ENCODE results near the gene FUBP3.

The FUBP3 gene

GRCh38 chr9:130634191-130634768 lies 54.9 kb downstream of the FUBP3 start:
- no peak for DNase-seq (ENCODE audit: low read depth in 2 of 2)

DNA sequence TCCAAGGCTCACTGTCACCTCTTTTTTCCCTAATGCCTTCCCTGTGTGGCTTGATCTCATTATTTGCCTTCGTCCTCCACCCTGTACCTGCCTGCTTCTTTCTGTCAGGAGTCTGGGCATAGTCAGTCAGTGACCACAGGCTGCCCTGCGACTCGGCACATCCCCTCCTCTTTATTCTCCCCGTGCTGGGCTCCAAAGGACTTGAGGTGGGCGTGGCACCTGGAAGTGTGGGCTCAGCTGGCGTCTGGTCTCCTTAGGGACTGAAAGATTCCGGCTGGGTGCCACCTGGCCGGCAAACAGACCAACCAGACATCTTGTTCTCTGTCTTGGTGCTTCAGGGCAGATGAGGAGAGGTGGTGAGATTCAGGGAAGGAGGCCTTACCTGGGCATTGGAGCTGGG lies 55.4 kb downstream of the FUBP3 start:
- no peak for DNase-seq (ENCODE audit: low read depth in 2 of 2)

DNA sequence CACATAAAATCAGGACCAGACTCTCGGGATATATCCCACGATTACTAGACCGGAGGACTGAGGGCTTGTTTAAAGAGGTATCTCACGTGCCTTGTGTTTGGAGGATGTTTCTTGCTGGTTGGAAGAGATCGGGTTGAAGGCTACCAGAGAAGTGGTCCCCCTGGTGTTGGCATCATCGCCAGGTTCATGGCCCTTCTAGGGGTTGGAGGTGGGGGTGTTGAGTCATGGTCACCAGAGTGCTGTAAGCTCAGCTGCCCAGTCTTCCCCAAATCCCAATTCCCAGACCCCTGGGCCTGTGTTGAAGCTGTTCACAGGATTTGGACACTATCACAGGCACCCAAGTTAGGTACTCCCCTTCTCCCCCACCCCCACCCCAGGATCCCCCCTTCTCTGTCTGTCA lies 55.9 kb downstream of the FUBP3 start:
- DNase-seq (ENCODE audit: low read depth in 2 of 2), result no peak

DNA sequence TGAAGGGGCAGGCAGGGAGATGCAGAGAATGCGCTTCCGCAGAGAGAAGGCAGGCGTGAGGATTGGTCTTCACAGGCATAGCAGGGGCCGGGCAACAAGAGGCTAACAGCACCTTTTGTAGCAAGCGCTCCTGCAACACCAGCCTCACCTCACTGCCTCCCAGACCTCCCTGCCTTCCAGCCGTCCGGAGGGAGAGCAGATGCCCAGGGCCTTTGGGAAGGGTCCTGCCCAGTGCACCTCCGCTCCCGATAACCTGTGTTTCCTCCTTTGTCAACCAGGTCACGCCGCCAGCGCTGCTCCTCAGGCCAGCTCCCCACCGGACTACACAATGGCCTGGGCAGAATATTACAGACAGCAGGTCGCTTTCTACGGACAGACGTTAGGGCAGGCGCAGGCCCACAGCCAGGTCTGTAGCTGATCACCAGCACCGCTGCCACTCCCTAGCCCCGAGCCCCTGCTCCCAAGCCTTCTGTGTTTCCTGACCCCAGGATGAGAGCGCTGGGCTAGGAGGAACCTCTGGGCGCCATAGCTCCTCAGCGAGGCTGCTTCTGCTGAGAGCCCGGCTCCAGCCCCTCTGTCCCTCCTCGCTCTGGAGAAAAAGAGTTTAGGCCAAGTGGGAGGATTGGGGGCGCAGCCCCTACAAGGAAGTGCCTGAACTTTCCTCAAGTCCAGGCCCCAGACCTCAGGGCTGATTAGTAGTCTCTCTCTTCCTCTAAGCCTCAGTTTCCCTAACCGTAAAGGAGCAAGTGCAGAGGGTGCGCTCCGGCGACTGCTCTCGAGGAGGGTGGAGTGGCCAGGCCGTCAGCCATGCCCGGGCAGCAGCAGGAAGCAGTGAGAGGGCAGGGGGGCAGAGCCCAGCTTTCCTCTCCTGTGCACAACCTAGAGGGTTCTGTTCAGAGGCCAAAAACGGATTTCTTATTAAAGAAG lies 56.6 kb downstream of the FUBP3 start:
- DNase-seq (ENCODE audit: low read depth in 2 of 2), result no peak

DNA sequence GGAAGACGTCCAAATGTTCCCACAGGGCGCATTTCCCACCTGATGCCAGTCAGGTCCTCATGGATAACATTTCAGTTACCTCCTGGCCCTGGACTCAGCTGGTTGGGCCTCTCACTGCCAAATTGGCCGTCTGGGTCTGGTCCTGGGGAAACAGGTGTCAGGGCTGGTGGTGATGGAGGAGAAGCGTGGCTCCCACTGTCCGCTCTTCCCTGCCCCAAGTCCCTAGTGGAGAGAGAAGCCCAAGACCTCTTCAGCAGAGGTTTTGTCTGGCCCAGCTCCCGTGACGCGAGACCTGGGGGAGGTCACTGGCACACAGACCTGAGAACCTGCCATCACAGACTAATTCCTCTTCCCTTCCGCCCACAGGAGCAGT lies 57.3 kb downstream of the FUBP3 start:
- DNase-seq (ENCODE audit: low read depth in 2 of 2), result no peak

DNA sequence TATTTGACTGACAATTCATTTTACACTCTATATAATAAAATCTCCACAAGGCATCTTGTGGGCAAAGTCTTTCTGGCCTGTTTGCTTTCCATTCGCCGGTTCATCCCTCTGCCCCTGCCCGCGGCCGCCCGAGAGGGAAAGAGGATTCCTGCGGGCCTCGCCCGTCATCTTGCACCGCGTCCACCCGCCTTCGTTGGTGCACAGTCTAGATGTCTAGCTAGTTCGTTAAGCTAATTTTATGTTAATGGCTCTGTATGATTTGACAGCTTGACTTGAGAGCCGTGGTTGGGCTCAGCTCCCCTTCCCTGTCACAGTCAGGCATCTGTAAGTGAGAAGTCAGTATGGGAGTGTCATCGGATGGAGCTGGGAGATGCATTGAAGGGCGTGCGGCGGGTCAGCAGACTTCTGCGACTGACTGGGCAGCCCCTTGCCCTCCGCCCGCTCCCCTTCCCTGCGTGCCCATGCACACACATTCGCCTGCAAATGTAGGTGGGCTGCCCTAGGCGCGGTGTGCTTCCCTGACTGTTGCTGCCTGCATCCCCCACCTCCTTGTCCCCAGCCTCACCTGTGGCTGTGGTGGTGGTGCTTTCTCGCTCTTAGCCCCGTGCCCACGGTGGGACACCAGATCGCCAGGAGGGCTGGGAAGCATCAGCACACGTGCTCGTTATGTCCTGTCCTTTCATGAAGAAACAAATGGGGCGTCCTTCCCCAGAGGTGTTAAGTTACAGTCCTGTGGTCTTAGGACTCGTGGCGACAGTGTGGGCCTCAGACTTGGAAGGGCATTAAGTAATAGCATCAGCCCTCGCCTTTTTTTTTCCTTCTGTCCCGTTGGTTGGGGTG lies 59.1 kb downstream of the FUBP3 start:
- no peak for DNase-seq (ENCODE audit: low read depth in 2 of 2)

DNA sequence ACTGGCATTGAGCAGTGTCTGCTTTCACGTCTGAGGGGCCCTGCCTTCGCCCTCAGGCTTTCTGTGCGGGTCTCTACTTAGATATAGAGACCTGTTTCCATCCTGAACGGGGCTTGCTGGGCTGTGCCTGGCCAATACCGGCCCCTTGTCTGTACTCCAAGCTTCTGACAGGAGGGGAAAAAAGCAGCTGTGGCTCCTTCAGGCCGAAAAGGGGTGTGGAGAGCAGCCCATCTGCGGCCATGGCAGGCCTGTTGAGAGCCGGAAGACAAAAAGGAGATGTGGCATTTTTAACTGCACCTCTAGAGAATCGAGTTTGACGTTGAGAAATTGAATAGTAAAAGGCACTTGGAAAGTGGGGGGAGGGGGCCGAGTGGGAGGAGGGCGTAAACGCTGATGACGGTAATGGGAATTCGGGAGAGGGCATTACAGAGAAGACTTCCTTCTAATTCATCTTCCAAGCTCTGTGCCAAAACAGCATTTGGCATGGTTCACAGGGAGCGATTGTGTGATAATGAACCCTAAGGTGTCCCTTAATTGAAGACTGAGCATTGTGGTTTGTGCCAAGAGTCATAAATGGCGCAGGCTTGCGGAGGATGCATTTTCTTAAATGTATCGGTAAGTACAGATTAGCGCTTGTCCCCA lies 59.9 kb downstream of the FUBP3 start:
- no peak for DNase-seq (ENCODE audit: low read depth in 2 of 2)

DNA sequence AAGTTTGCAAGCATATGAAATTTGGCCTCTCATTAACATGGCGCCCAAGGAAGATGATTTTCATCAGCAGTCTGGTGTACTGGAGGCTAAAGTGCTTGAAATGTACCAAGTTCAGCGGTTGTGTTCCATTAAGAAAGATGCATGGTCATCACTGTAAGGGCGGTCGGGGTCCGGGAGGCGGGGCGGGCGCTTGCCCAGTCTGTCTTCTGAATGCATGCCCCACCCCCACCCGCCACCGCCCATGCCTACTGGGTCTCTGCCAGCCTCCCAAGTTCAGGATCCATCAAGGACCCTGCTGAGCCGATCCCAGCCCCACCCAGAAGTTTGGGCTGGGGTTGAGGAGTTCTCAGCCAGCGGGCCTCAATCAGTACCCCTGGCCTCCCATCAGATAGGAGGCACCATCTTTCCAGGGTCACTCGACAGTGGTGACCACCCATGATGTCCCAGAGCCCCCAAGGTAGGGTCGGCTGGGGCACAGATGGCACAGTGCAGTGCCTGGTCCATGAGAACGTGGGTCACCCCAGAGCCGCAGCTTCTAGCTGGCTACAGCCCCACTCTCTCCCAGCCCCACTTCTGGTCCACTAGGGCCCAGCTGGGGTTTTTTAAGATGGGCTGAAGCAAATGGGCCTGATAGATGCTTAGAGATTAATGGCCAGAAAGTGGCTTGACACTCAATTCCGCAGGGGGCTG lies 60.6 kb downstream of the FUBP3 start:
- DNase-seq (ENCODE audit: low read depth in 2 of 2), result no peak

DNA sequence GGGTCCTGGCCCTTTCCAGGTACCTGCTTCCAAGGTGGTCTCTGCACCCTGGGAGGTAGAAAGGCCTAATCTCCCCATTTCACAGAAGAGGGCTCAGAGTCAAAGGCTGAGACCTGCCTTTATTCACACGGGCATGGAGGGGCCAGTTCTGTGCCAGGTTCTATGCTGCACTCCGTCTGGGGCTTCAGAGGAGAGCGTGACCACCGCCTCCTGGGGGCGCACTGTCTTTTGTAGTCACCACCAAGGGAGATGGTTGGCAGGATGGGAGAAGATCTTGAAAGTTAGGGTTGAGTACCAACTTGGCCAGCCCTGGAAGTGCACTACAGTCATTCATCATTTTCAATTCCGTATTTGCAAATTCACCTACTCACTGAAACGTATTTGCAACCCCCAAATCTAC lies 61.3 kb downstream of the FUBP3 start:
- no peak for DNase-seq (ENCODE audit: low read depth in 2 of 2)

DNA sequence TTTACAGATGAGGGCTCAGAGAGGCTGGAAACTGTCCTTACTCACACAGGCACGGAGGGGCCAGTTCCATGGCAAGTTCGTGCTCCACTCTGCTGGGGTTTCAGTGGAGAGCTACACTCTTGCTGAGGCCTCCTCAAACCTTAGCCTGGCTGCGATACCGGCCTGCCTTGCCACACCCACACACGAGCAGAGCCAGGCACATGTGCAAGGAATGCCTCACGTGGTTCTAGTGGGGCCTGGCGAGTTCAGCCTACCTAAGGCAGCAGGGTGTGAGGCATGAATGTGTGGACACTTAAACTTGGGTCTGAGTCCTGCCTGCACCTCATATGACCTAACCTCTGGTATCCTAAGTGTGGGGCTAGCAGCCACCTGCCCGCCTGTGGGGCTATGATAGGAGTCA lies 63.5 kb downstream of the FUBP3 start:
- no peak for DNase-seq (ENCODE audit: low read depth in 2 of 2)

DNA sequence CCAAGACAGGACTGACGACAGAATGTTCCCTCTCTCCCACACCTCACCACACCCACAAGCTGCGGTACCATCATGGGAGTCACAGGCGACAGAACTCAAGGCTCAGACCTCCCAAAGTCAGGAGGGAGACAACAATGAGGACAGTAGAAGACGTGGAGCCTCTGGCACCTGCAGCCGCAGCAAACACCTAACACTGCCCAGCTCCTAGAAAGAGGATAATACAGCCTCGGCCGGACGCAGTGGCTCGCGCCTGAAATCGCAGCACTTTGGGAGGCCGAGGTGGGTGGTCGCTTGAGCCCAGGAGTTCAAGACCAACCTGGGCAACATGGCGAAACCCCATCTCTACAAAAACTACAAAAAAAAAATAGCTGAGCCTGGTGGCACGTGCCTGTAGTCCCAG lies 71.8 kb downstream of the FUBP3 start:
- DNase-seq (ENCODE audit: low read depth in 2 of 2), result no peak

GRCh38 chr9:130651752-130652151 lies 72.4 kb downstream of the FUBP3 start:
- DNase-seq (ENCODE audit: low read depth in 2 of 2), result no peak

DNA sequence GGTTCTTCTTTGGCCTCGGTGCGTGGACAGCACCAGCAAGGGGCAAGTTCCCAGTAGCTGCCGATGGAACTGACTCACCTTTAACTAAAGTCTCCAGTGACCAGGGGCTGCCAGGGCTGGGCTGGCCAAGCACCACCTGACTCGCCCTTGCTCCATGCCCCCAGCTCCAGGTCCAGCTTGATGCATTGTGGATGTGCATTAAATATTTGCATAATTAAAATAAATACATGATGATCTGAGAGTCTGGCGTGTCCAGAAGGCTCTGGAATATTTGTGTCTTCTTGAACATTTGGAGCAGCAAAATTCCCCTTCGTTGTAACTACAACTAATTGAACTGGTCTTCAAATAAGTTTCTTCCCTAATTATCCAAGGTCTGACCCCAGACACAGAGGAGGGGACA lies 75.5 kb downstream of the FUBP3 start:
- DNase-seq (ENCODE audit: low read depth in 2 of 2), result no peak

DNA sequence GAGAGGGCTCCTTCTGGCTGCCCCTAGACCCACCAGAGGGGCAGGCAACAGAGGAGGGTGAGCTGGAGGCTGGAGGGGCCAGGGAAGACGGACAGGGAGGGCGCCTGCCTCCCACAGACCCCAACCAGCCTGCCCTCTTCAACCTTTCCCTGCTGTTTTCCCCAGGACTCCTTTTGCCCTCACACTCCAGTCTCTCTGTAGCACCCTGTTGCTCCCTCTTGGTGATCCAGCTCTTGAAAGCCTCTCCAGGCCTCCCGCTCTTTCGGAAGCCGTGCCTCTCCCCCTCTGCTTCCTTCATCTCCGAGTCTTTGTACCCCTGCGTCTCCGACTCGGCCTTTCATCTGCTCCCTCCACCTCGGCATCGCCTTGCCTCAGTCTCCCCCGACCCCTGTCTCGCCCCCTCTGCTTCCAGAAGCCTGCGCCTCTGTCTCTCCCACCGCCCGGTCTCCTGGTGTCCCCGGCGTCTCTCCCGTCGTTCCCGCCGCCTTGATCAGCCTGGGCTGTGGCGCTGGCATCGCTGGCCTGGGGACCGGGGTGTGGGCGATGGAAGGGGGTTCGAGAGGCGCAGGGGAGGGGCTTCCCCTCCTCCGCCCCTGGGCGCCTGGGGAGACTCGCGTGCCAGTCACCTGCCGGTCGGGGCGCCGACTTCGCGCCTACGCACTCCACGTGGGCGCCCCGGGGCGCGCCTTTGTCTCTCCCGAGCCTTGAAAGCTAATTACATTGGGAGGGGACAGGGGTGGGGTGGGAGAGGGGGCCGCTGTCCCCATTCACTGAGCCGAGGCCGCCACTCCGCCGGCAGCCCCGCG lies 79.7 kb downstream of the FUBP3 start:
- DNase-seq (ENCODE audit: low read depth in 2 of 2), result no peak

DNA sequence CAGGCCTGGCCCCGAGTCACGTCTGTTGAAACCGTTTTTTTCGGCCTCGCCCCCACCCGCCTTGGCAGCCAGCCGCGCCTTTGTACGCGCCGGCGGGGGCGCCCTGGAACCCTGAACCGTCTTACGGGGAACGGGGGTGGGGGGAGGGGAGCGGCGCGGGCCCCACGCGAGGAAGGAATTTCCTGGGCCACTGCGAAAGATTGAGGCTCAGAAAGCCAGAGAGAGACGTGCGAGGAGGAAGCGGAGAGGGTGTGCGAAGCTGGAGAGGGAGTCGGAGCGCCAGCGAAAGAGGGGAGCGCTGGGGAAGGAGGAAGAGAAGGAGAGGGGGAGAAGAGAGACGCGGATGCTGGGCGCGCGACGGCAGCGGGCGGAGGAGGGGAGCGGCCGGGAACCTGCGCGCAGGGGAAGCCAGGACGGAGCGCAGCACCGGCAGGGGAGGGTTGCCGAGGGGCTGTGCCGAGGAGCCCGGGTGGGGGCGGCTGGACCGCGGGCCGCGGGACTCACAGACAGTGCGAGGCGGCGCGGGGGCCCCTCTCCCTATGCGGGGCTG lies 80.4 kb downstream of the FUBP3 start:
- no peak for DNase-seq (ENCODE audit: low read depth in 2 of 2)

DNA sequence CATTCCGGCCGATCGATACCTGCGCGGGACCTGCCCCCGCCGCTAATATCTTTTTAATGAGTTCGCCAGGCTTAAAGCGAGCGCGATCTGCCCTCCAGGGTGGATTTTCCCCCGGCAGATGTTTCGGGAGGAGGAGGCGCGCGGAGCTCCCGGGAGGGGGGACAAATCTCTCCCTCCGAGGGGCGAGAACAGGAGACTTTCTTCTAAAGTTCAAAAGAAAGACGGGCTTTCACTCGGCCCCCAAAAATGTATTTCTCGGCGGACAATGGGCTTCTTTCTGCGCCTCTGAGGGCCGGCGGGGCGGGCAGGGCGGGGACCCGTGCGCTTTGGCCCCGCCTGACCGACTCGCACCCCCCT lies 80.9 kb downstream of the FUBP3 start:
- DNase-seq (ENCODE audit: low read depth in 2 of 2), result no peak

DNA sequence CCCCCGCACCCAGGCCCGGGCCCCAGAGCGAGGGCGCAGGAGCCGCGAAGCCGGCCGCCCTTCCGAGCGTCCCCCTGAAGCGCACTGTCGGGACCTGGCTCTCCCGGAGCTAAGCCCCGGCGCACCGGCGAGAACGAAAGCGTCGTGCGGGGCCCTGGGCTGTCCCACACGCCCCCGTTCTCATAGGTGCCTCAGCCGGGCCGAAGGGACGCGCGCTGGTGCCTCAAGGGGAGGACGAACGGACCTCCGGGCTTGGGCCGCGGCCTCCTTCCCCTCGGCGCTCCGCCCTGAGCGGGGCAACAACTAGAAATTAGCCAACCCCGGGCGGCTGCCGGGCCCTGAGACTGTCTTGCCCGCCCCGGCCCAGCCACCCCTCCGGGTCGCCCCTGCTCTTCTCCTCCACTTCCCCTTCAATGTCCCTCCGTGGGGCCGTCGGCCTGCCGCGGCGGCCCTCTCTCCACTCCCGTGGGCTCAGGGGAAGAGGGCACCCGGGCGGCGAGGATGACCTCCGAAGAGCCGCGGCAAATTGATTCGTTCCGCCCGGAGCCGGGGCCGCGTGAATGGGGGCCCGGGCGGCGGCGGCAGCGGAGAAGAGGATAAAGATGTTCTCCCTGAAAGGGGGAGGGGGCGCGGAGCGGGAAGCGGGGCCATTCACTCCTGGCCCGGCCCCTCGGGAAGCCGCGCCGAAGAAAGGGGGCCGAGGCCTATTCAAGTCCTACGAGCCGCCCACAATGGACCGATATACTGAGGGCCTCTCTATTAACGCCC lies 81.5 kb downstream of the FUBP3 start:
- DNase-seq (ENCODE audit: low read depth in 2 of 2), result no peak

- no peak for DNase-seq (ENCODE audit: low read depth in 2 of 2)
Measured at GRCh38 chr9:130661451-130662098, 82.2 kb downstream of the FUBP3 start.

All from stimulated activated CD4-positive, alpha-beta T cell treated with anti-CD3 and anti-CD28 coated beads, Interleukin-1b, Interleukin-23, amount 100 ng/mL, for 4 hours (primary cell).